HG02870 (cell line): ENCODE measurements around the gene OXER1.
A peak's percentile ranks its signal among the peaks of the same experiment; 100 is the strongest.

Source experiments
- ATAC-seq: cut with Tn5 transposase; IDR thresholded peaks from one replicate; pipeline ENCODE4 v1.9.1; 2021; ENCODE audit warnings: mild to moderate bottlenecking, moderate library complexity; ENCODE audit not compliant: unreplicated experiment

Gene OXER1

GRCh38 chr2:42794271-42795046, 30.5 kb upstream of the OXER1 start:
- ATAC-seq: no peak

- ATAC-seq: no peak
Observed at GRCh38 chr2:42793334-42794270, 29.7 kb upstream of the OXER1 start.

- ATAC-seq: peak; percentile 17
Observed at GRCh38 chr2:42792583-42793333, 28.8 kb upstream of the OXER1 start, which contains the start of gene HAAO. Gene HAAO, minus strand, starts transcription at chr2:42792583. Its CDS starts 47 bp downstream, at chr2:42792536.

- ATAC-seq: peak; percentile 30
Observed at GRCh38 chr2:42792087-42792582, 28.2 kb upstream of the OXER1 start.

GRCh38 chr2:42791606-42792005, 27.7 kb upstream of the OXER1 start:
- ATAC-seq: no peak

- ATAC-seq: no peak
Observed at GRCh38 chr2:42789751-42790150, 25.8 kb upstream of the OXER1 start.

- no peak for ATAC-seq
Observed at GRCh38 chr2:42788882-42789281, 24.9 kb upstream of the OXER1 start.

- ATAC-seq: no peak
Observed at GRCh38 chr2:42788478-42788793, 24.5 kb upstream of the OXER1 start.

- ATAC-seq: no peak
Observed at GRCh38 chr2:42787788-42788477, 24.0 kb upstream of the OXER1 start.

- no peak for ATAC-seq
Observed at GRCh38 chr2:42787424-42787787, 23.5 kb upstream of the OXER1 start.

GRCh38 chr2:42786561-42787345, 22.8 kb upstream of the OXER1 start:
- no peak for ATAC-seq

- no peak for ATAC-seq
Observed at GRCh38 chr2:42784204-42784880, 20.4 kb upstream of the OXER1 start.

GRCh38 chr2:42783511-42783910, 19.6 kb upstream of the OXER1 start:
- ATAC-seq: no peak

GRCh38 chr2:42781181-42781580, 17.2 kb upstream of the OXER1 start:
- no peak for ATAC-seq

GRCh38 chr2:42777883-42778805, 14.2 kb upstream of the OXER1 start:
- no peak for ATAC-seq

GRCh38 chr2:42775810-42776209, 11.9 kb upstream of the OXER1 start:
- ATAC-seq: no peak

- ATAC-seq: no peak
Observed at GRCh38 chr2:42775186-42775585, 11.3 kb upstream of the OXER1 start.

GRCh38 chr2:42771546-42772153, 7.7 kb upstream of the OXER1 start:
- no peak for ATAC-seq
